ENCODE data around the gene NEDD4L.
"Not testable (repeated sequence)": the region's sequence is repeated elsewhere in the genome, so short reads cannot be mapped to it uniquely, and the experiment has no call there.

The NEDD4L gene

GRCh38 chr18:58275176-58275575 lies 231.2 kb downstream of the NEDD4L start:
- TF ChIP-seq CTCF (IDR thresholded peaks at IDR 0.05; ENCODE audit: low read depth, low read length), result no peak

DNA sequence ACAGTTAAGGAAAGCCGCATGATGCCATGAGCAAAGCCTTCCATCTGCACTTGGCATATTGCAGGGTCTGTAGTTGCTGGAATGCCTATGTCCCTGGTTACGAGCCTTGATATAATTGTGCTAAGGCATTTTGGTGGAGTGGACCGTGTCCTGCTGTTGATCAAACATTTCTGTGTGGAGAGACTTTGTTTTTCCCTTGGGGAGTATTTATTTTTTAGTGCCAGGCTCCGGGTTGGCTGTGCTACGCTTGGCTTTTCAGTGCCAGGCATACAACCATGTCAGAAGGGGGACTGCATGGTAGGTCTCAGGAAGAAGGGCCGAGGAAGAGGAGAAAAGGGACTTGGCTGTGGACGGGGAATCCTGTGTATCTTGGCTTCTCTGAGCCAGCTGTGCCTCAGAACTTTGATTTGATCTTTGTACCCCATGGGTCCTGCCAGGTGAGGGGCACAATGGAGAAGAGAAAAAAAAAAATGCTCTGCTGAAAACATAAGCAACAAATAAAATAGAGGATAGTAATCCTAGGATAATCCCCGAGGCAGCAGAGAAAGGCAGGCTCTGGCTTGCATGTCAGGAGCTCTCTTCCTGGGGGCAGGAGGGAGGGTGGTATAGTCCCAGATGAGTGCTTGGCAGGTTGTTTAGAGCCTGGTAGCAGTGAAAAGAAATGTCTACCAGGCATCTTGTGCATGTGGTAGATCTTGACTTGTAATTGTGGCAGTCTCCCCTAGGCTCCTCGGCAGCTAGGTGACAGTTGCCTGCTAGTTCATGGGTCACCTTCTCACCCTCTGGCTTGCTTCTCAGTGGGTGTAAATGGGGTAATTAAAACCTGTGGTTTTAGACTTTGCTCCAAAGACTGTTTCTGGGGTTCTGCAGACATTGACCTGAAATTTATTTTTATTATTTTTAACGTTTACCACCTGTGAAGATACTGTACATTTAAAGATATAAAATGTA lies 233.0 kb downstream of the NEDD4L start:
- DNase-seq, result no peak
- H3K4me1 ChIP-seq, result no peaks in the 10 kb centered on the region
- no peaks in the 10 kb centered on the region for H3K9me3 ChIP-seq
- H3K36me3 ChIP-seq, result no peaks in the 10 kb centered on the region
- H3K27me3 ChIP-seq, result no peaks in the 10 kb centered on the region
- no peak overlapping the region for H3K4me3 ChIP-seq (ENCODE audit: low read depth, low read length)
- TF ChIP-seq CTCF (IDR thresholded peaks at IDR 0.05; ENCODE audit: low read depth, low read length), result no peak

More at GRCh38 chr18:58275176-58275575, 231.2 kb downstream of the NEDD4L start:
- Histone ChIP-seq H3K4me1 (no peaks in the 10 kb centered on the region), H3K27me3 (no peaks in the 10 kb centered on the region), H3K4me3 (ENCODE audit: low read depth, low read length) (no peak overlapping the region), H3K36me3 (no peaks in the 10 kb centered on the region), H3K9me3 (no peaks in the 10 kb centered on the region)
- DNase-seq, result no peak

GRCh38 chr18:58279504-58280175 lies 235.6 kb downstream of the NEDD4L start:
- no peak for DNase-seq
- Histone ChIP-seq H3K4me3 (ENCODE audit: low read depth, low read length) (no peak overlapping the region), H3K9me3 (no peaks in the 10 kb centered on the region), H3K4me1 (no peaks in the 10 kb centered on the region), H3K27me3 (no peaks in the 10 kb centered on the region), H3K36me3 (no peaks in the 10 kb centered on the region)
- TF ChIP-seq CTCF (IDR thresholded peaks at IDR 0.05; ENCODE audit: low read depth, low read length), result no peak

DNA sequence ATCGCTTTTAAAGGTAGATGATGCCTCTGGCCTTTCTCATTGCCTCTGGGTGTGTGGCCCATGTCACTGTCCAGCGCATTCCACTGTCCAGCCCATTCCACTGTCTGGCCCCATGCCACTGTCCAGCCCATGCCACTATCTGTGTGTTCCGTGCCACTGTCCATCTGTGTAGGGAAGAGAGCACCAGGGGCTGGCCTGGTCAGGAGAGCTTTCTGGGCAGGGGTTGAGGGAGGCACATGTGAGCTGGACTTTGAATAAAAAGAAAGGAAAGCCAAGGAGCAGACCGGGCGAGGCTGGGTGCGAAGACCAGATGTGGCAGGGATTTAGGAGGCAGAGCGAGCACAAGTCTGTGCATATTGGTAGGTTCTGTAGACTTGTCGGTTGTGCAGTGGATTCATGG lies 236.2 kb downstream of the NEDD4L start:
- no peak for DNase-seq
- Histone ChIP-seq H3K4me3 (ENCODE audit: low read depth, low read length) (no peak overlapping the region), H3K4me1 (no peaks in the 10 kb centered on the region), H3K9me3 (no peaks in the 10 kb centered on the region), H3K27me3 (no peaks in the 10 kb centered on the region), H3K36me3 (no peaks in the 10 kb centered on the region)
- TF ChIP-seq CTCF (IDR thresholded peaks at IDR 0.05; ENCODE audit: low read depth, low read length), result no peak

DNA sequence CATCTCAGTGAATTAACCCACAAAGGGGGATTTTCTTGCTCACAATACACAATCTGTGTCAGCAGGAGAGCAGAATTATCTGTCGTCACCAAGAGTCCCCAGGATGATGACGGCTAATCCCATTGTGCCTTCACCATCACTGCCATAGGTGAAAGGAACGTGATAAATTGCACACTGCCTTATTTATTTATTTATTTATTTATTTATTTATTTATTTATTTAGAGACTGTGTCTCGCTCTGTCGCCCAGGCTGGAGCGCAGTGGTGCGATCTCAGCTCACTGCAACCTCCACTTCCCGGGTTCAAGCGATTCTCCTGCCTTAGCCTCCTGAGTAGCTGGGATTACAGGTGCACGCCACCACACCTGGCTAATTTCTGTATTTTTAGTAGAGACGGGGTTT lies 238.8 kb downstream of the NEDD4L start:
- not testable (repeated sequence) for H3K4me1 ChIP-seq; H3K9me3 ChIP-seq; H3K27me3 ChIP-seq; H3K36me3 ChIP-seq; H3K4me3 ChIP-seq (ENCODE audit: low read depth, low read length); DNase-seq

DNA sequence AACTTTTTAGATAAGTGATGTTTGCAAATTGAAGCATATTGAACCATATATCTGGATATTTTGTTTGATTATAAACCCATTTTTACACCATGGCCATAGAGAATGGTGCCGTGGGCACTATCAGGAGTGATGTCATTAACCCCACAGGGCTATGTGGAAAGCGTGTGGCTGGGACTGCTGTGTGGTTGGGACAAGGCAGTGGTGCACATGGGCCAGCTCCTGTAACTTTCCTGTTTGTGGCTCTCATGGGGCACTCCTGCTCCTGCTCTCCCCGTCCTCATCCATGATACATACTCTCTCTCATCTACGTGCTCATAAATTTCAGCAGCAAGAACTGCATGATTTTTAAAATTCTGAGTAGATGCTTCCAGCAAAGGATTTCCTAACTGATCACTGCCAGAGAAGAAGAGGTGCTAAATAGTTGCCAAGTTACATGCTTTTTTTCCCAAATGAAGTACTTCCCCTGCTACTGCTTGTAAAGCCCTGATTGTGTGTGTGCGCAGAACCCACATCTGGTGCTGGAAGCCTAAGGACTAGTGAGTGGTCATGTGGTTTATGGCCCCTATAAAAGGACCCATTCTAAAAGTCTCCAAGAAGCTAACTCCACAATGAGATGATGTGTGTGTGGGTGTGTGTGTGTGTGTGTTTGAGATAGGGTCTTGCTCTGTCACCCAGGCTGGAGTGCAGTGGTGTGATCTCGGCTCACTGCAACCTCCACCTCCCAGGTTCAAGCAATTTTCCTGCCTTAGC lies 240.8 kb downstream of the NEDD4L start:
- Histone ChIP-seq H3K27me3 (no peaks in the 10 kb centered on the region), H3K36me3 (no peaks in the 10 kb centered on the region), H3K4me1 (no peaks in the 10 kb centered on the region), H3K9me3 (no peaks in the 10 kb centered on the region), H3K4me3 (ENCODE audit: low read depth, low read length) (no peak overlapping the region)
- no peak for DNase-seq
- TF ChIP-seq CTCF (IDR thresholded peaks at IDR 0.05; ENCODE audit: low read depth, low read length), result no peak
